Measurements from ENCODE around the gene TMPRSS15. TPM values are rescaled to one million over a fixed set of nuclear protein-coding genes. Genes with fewer than 3 reads are reported as not detected.

The TMPRSS15 gene
- total and polyA plus RNA-seq, 9 donors = 0.40 to 1.4 (median 0.85) TPM

DNA sequence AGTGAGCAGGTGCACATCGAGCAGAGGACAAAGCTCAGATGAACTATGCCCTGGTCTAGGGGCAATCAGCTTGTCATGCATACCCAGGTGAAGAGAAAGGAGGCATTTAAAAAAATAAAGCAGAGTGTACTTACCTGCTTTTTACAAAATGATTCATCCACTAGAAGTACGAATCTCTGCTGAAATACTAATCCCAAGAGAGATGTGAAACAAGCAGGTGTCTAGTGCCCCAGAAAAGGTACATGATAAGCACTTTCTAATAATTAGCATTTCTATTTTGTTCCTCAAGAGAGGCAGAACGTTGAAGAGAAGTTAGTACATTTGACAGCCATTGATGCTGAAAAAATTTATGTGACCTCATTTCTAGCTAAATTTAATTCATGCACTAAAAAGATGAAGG is 127.8 kb downstream of the TMPRSS15 start:
- Histone ChIP-seq H3K27me3 (ENCODE audit: control insufficient read depth, insufficient read depth, low read length) (no peaks in the 10 kb centered on the region), H3K4me3 (ENCODE audit: low read length) (no peak overlapping the region), H3K4me1 (ENCODE audit: control insufficient read depth, insufficient read depth, low read length) (no peaks in the 10 kb centered on the region), H3K27ac (ENCODE audit: low read length) (no peak overlapping the region), H3K36me3 (ENCODE audit: control insufficient read depth, insufficient read depth, low read length) (no peaks in the 10 kb centered on the region), H3K9me3 (replicated peaks; ENCODE audit: control insufficient read depth, low read depth, low read length) (no peaks in the 10 kb centered on the region)
- DNase-seq = no peak
- no CpG with 5 or more reads among the region's 3 CpGs for WGBS (ENCODE audit: insufficient coverage)

GRCh38 chr21:18274370-18274769 is 129.2 kb downstream of the TMPRSS15 start:
- 100% methylated on average over 2 of the region's 5 CpGs for WGBS (ENCODE audit: insufficient coverage)
- H3K4me1 ChIP-seq (ENCODE audit: control insufficient read depth, insufficient read depth, low read length) = no peaks in the 10 kb centered on the region
- no peak for DNase-seq
- no peaks in the 10 kb centered on the region for H3K9me3 ChIP-seq (replicated peaks; ENCODE audit: control insufficient read depth, low read depth, low read length)
- no peak overlapping the region for H3K4me3 ChIP-seq (ENCODE audit: low read length)
- no peak overlapping the region for H3K27ac ChIP-seq (ENCODE audit: low read length)
- H3K36me3 ChIP-seq (ENCODE audit: control insufficient read depth, insufficient read depth, low read length) = no peaks in the 10 kb centered on the region
- H3K27me3 ChIP-seq (ENCODE audit: control insufficient read depth, insufficient read depth, low read length) = no peaks in the 10 kb centered on the region

DNA sequence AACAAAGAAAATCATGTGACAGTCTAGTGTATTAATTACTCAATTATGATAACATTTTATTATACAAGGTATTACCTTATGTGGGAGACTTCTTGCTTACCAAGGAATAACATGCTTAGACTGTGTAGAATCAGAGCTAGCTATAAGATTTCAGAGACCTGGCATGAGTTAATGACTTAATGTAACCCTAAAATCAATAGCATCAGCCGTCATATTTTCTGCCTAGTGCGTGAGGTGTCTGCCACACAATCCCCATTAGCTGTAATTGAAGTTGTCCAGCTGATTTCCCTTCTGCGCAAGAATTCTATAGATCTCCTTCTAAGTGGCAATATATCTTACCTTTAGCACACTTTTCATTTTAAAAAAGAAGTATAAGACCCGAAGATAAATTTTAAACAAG is 130.2 kb downstream of the TMPRSS15 start:
- Histone ChIP-seq H3K9me3 (replicated peaks; ENCODE audit: control insufficient read depth, low read depth, low read length) (no peaks in the 10 kb centered on the region), H3K36me3 (ENCODE audit: control insufficient read depth, insufficient read depth, low read length) (no peaks in the 10 kb centered on the region), H3K4me1 (ENCODE audit: control insufficient read depth, insufficient read depth, low read length) (no peaks in the 10 kb centered on the region), H3K4me3 (ENCODE audit: low read length) (no peak overlapping the region), H3K27me3 (ENCODE audit: control insufficient read depth, insufficient read depth, low read length) (no peaks in the 10 kb centered on the region), H3K27ac (ENCODE audit: low read length) (no peak overlapping the region)
- DNase-seq = no peak
- 70% methylated on average over 2 of the region's 4 CpGs for WGBS (ENCODE audit: insufficient coverage)

- H3K27ac ChIP-seq (ENCODE audit: low read length) = peak overlapping the region; percentile 4
- no peaks in the 10 kb centered on the region for H3K9me3 ChIP-seq (replicated peaks; ENCODE audit: control insufficient read depth, low read depth, low read length)
- no peaks in the 10 kb centered on the region for H3K4me1 ChIP-seq (ENCODE audit: control insufficient read depth, insufficient read depth, low read length)
- peak; percentile 64 for DNase-seq
- H3K36me3 ChIP-seq (ENCODE audit: control insufficient read depth, insufficient read depth, low read length) = peaks cover 2% of the 10 kb centered on the region
- WGBS (ENCODE audit: insufficient coverage) = 67% methylated on average over 3 of the region's 7 CpGs
- H3K4me3 ChIP-seq (ENCODE audit: low read length) = no peak overlapping the region
- no peaks in the 10 kb centered on the region for H3K27me3 ChIP-seq (ENCODE audit: control insufficient read depth, insufficient read depth, low read length)
Measured at GRCh38 chr21:18269856-18270255, 133.7 kb downstream of the TMPRSS15 start.

DNA sequence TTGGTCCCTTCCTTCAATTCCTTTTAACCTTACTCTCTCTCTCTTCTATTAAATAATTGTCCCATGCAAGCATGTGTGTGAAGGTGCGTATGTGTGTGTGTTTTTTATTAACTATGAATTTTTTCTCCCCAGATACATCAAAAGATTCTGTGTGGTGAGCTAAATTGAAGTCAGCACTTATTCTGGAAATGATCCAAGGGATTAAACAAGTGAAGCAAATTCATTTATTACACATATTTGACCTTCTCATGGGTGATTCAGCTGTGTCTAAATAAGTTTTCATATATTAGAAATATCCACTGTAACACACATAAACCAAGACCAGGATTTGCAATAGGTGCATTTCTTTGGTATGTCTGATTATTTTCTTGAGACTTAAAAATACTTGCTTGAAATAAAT is 134.7 kb downstream of the TMPRSS15 start:
- Histone ChIP-seq H3K4me3 (ENCODE audit: low read length) (no peak overlapping the region), H3K36me3 (ENCODE audit: control insufficient read depth, insufficient read depth, low read length) (peaks cover 9% of the 10 kb centered on the region), H3K9me3 (replicated peaks; ENCODE audit: control insufficient read depth, low read depth, low read length) (no peaks in the 10 kb centered on the region), H3K4me1 (ENCODE audit: control insufficient read depth, insufficient read depth, low read length) (no peaks in the 10 kb centered on the region), H3K27ac (ENCODE audit: low read length) (no peak overlapping the region), H3K27me3 (ENCODE audit: control insufficient read depth, insufficient read depth, low read length) (no peaks in the 10 kb centered on the region)
- WGBS (ENCODE audit: insufficient coverage) = no CpG with 5 or more reads among the region's 1 CpG
- DNase-seq = peak; percentile 60

DNA sequence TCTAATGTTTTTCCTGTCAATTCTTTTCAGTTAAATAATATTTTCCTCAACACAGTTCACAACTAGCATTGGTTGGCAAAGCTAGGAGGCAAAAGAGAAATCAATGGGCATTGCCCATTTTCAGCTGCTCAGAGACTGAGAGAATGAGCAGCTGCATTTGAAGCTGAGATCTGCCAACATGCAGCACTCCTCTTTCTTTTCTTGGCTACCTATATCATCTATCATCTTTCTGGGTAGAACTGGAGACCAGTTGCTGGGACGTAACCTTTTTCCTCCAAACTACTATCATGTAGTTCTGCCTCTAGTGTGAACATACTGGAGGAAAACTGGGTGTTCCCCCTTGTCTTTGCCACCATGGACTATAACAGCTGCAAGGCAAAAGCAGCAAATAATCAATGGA is 136.1 kb downstream of the TMPRSS15 start:
- no CpG with 5 or more reads among the region's 1 CpG for WGBS (ENCODE audit: insufficient coverage)
- H3K27me3 ChIP-seq (ENCODE audit: control insufficient read depth, insufficient read depth, low read length) = no peaks in the 10 kb centered on the region
- peak overlapping the region; percentile 79 for H3K27ac ChIP-seq (ENCODE audit: low read length)
- peaks cover 9% of the 10 kb centered on the region for H3K36me3 ChIP-seq (ENCODE audit: control insufficient read depth, insufficient read depth, low read length)
- no peaks in the 10 kb centered on the region for H3K4me1 ChIP-seq (ENCODE audit: control insufficient read depth, insufficient read depth, low read length)
- DNase-seq = peak; percentile 52
- H3K9me3 ChIP-seq (replicated peaks; ENCODE audit: control insufficient read depth, low read depth, low read length) = no peaks in the 10 kb centered on the region
- H3K4me3 ChIP-seq (ENCODE audit: low read length) = no peak overlapping the region

DNA sequence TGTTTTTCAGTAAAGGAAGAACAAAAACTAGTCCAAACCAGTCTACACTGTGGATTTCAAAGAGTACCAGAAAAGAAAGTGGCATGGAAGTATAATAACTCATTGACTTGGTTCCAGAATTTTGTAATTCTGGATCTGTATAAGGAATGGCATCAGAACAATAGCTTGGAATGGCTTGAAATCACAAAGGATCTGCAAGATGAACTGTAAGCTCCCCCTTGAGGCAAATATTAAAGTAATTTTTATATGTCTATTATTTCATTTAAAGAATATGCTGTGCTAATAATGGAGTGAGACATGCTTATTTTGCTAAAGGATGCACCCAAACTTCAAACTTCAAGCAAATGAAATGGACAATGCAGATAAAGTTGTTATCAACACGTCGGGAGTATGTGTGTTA is 137.6 kb downstream of the TMPRSS15 start:
- Histone ChIP-seq H3K27ac (ENCODE audit: low read length) (no peak overlapping the region), H3K9me3 (replicated peaks; ENCODE audit: control insufficient read depth, low read depth, low read length) (no peaks in the 10 kb centered on the region), H3K36me3 (ENCODE audit: control insufficient read depth, insufficient read depth, low read length) (peaks cover 9% of the 10 kb centered on the region), H3K4me3 (ENCODE audit: low read length) (no peak overlapping the region), H3K27me3 (ENCODE audit: control insufficient read depth, insufficient read depth, low read length) (no peaks in the 10 kb centered on the region), H3K4me1 (ENCODE audit: control insufficient read depth, insufficient read depth, low read length) (no peaks in the 10 kb centered on the region)
- no CpG with 5 or more reads among the region's 2 CpGs for WGBS (ENCODE audit: insufficient coverage)
- peak; percentile 41 for DNase-seq

DNA sequence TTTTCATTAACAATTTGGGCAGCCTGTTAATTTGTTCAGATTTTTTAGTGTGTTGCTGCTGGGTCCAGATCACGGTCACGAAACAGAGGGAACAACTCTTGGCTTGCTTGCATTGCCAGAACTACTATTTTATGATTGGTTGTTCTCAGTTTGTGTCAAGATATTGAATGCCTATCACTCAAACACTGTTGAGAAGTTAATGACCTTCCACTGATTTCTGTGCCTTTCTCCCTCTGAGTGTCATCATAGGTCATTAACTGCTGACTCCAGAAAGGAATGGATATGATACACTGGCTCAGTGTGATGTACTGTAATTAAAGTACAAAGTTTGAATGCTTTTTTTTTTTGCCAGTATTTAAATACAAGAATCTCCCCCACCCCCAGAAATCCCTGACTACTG is 149.8 kb downstream of the TMPRSS15 start:
- Histone ChIP-seq H3K27me3 (ENCODE audit: control insufficient read depth, insufficient read depth, low read length) (no peaks in the 10 kb centered on the region), H3K27ac (ENCODE audit: low read length) (peak overlapping the region; percentile 88), H3K4me1 (ENCODE audit: control insufficient read depth, insufficient read depth, low read length) (peaks cover 2% of the 10 kb centered on the region), H3K4me3 (ENCODE audit: low read length) (no peak overlapping the region), H3K36me3 (ENCODE audit: control insufficient read depth, insufficient read depth, low read length) (peaks cover 6% of the 10 kb centered on the region), H3K9me3 (replicated peaks; ENCODE audit: control insufficient read depth, low read depth, low read length) (no peaks in the 10 kb centered on the region)
- no CpG with 5 or more reads among the region's 2 CpGs for WGBS (ENCODE audit: insufficient coverage)
- peak; percentile 32 for DNase-seq

DNA sequence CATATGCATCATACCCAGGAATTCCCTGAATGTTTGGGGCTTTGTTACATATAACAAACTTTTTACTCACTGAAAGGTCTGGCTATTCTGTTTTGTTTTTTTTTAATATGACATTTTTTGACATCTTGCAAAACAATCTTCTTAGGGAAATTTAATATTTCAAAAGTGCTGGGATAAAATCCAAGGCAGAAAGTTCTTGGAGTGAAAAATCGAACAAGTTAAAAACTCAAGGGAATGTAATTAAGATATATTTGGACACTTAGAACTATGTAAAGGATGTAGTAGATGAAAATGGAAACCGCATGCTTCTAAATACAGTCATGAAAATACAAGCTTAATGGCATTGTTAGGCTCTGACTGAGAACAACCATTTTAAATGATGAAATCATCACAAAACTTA is 150.4 kb downstream of the TMPRSS15 start:
- no CpG with 5 or more reads among the region's 2 CpGs for WGBS (ENCODE audit: insufficient coverage)
- peak; percentile 89 for DNase-seq
- Histone ChIP-seq H3K4me3 (ENCODE audit: low read length) (no peak overlapping the region), H3K4me1 (ENCODE audit: control insufficient read depth, insufficient read depth, low read length) (peaks cover 2% of the 10 kb centered on the region), H3K9me3 (replicated peaks; ENCODE audit: control insufficient read depth, low read depth, low read length) (no peaks in the 10 kb centered on the region), H3K27me3 (ENCODE audit: control insufficient read depth, insufficient read depth, low read length) (no peaks in the 10 kb centered on the region), H3K36me3 (ENCODE audit: control insufficient read depth, insufficient read depth, low read length) (peaks cover 6% of the 10 kb centered on the region), H3K27ac (ENCODE audit: low read length) (peak overlapping the region; percentile 88)

GRCh38 chr21:18252680-18253079 is 150.9 kb downstream of the TMPRSS15 start:
- H3K4me3 ChIP-seq (ENCODE audit: low read length) = peak overlapping the region; percentile 15
- DNase-seq = peak; percentile 73
- peaks cover 6% of the 10 kb centered on the region for H3K36me3 ChIP-seq (ENCODE audit: control insufficient read depth, insufficient read depth, low read length)
- WGBS (ENCODE audit: insufficient coverage) = no CpG with 5 or more reads among the region's 5 CpGs
- peak overlapping the region; percentile 88 for H3K27ac ChIP-seq (ENCODE audit: low read length)
- H3K9me3 ChIP-seq (replicated peaks; ENCODE audit: control insufficient read depth, low read depth, low read length) = no peaks in the 10 kb centered on the region
- H3K27me3 ChIP-seq (ENCODE audit: control insufficient read depth, insufficient read depth, low read length) = no peaks in the 10 kb centered on the region
- peaks cover 2% of the 10 kb centered on the region for H3K4me1 ChIP-seq (ENCODE audit: control insufficient read depth, insufficient read depth, low read length)

GRCh38 chr21:18252256-18252655 is 151.3 kb downstream of the TMPRSS15 start:
- peak overlapping the region; percentile 88 for H3K27ac ChIP-seq (ENCODE audit: low read length)
- no peaks in the 10 kb centered on the region for H3K27me3 ChIP-seq (ENCODE audit: control insufficient read depth, insufficient read depth, low read length)
- peak; percentile 88 for DNase-seq
- H3K4me1 ChIP-seq (ENCODE audit: control insufficient read depth, insufficient read depth, low read length) = peaks cover 2% of the 10 kb centered on the region
- H3K9me3 ChIP-seq (replicated peaks; ENCODE audit: control insufficient read depth, low read depth, low read length) = no peaks in the 10 kb centered on the region
- H3K4me3 ChIP-seq (ENCODE audit: low read length) = peak overlapping the region; percentile 15
- 0% methylated on average over 1 of the region's 4 CpGs for WGBS (ENCODE audit: insufficient coverage)
- H3K36me3 ChIP-seq (ENCODE audit: control insufficient read depth, insufficient read depth, low read length) = peaks cover 6% of the 10 kb centered on the region

Measured in muscle of leg (tissue), 11 donors.